ENCODE data around the gene RELA. TPM values are rescaled to one million over a fixed set of nuclear protein-coding genes. Genes with fewer than 3 reads are reported as not detected.

The RELA gene
- total and polyA plus RNA-seq, 2 experiments from 2014 or later: 18.5 to 22.8 TPM

- Mint-ChIP-seq H3K4me1 (peaks cover 47% of the 10 kb centered on the region), H3K36me3 (ENCODE audit: low read depth) (peaks cover 9% of the 10 kb centered on the region), H3K4me3 (no peak overlapping the region), H3K27ac (no peak overlapping the region), H3K27me3 (ENCODE audit: insufficient read depth, low read depth, poor library complexity) (peaks cover 29% of the 10 kb centered on the region), H3K9me3 (no peaks in the 10 kb centered on the region)
- no peaks in the 10 kb centered on the region for H4K20me1 ChIP-seq (replicated peaks; ENCODE audit: insufficient read depth)
- H3K4me1 ChIP-seq (ENCODE audit: insufficient read depth): peaks cover 42% of the 10 kb centered on the region
- no peaks in the 10 kb centered on the region for H3K27me3 ChIP-seq (ENCODE audit: insufficient read depth)
- H3K9me2 ChIP-seq (ENCODE audit: insufficient read depth): no peaks in the 10 kb centered on the region
- no peak overlapping the region for H3K4me3 ChIP-seq
- H3K27ac ChIP-seq (ENCODE audit: low read depth): no peak overlapping the region
- DNase-seq (ENCODE audit: low spot score) (no peak), ATAC-seq (no peak)
- H3K36me3 ChIP-seq (ENCODE audit: insufficient read depth): 0 out of 2 replicates have a peak, but pooled peaks cover 7% of the 10 kb centered on the region
- no peak overlapping the region for H3K4me2 ChIP-seq
- no peak overlapping the region for H2AFZ ChIP-seq
- H3K79me2 ChIP-seq (replicated peaks; ENCODE audit: insufficient read depth): no peaks in the 10 kb centered on the region; the same call in 1 of the 2 replicates
- TF ChIP-seq REST (IDR thresholded peaks at IDR 0.05; ENCODE audit: unreplicated experiment): no peak
- no peak for TF ChIP-seq CREB1 (CRISPR knock-in tag; IDR thresholded peaks at IDR 0.05; ENCODE audit: low read depth)
- no peak for TF ChIP-seq ETS1 (IDR thresholded peaks at IDR 0.05)
- no peak for TF ChIP-seq STAT1 (IDR thresholded peaks at IDR 0.05; ENCODE audit: unreplicated experiment)
- TF ChIP-seq CTCF (conservative IDR thresholded peaks at IDR 0.05; ENCODE audit: low read depth in 2 of 2): no peak
- TF ChIP-seq EZH2 (IDR thresholded peaks at IDR 0.05; ENCODE audit: low read depth, unreplicated experiment): no peak
- no peak for TF ChIP-seq EZH2phosphoT487 (IDR thresholded peaks at IDR 0.05; ENCODE audit: unreplicated experiment)
- peaks cover 31% of the 10 kb centered on the region for H3F3A ChIP-seq (replicated peaks; ENCODE audit: low read depth)
Observed at GRCh38 chr11:65640483-65641296, 22.0 kb downstream of the RELA start.
